Embryonic facial prominence (tissue), 1 donor: ENCODE measurements around the gene HHLA2.

ENCODE experiments used
- DNase-seq: peaks from one replicate; pipeline ENCODE4 v3.0.0-alpha.2; 2016; ENCODE audit errors: extremely low spot score

Gene HHLA2

DNA sequence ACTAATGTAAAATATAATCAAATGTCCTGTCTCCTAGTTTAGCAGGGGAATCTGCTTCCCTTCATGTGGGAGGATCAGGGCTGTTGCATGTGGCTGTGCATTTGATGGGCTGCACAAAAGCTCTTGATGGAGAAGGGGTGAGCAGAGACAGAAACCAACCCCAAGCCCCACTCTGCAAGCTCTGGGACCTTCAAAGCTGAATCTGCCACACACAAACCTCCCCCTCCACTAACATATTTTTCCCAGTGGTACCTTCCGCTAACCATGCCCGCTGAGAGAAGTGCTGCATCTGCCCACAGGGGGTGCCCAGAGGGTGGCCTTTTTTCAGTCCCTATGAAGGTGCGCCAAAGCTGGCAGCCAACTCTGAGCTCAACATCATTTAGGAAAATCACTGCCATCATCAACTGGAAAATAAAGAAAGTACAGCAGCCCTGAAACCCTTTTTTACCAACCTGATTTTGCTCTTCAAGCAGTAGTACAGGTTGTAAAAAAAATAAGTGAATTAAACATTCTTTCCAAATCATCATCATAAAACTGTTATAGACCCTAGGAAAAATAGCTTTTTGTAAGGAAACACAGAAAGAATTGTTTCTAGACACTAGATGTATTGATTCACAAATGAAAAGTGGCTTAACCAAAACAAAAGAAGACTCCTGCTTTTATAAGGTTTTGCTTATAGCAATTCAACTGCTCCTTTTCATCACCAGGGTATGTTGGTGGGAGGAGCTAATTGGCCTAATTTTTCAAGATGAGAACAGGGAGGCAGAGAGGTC lies 97.0 kb downstream of the HHLA2 start:
- DNase-seq, result no peak

DNA sequence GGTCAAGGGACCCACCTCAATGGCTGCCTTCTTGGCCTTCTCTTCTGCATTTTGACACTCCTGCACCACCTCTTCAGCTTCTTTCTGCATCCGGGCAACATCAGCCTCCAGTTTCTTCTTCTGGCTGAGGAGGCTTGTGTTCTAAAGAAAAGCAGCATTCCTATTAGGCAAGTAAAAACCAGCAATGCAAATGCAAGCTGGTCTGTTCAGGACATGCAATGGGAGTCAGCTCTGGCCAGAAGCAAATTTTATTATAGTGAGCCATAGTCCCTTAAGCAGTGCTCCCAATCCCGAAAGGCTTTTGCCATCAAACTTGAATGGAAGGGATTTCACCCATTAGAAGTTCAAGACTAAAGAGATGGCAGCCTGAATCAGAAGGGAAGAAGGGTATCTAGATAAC lies 97.7 kb downstream of the HHLA2 start:
- DNase-seq, result no peak

DNA sequence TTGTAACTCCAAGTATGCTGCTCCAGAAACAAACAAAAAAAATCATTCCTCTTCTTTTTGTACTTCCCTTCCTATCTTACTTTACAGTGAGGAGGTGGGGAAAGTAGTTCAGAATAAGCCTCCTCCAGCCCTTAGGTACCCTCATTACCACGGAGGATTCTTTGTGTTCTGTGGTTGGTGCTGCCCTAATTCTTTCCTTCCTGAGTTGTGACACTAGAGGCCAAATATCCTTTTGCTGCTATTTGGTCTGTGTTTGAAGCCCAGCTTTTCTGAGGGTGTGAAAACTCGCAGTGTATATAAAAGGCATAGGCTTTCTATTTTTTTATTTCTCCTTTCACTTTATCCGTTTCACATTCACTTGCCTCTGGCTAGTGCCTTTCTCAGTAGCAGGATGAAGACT lies 98.2 kb downstream of the HHLA2 start:
- DNase-seq, result no peak

DNA sequence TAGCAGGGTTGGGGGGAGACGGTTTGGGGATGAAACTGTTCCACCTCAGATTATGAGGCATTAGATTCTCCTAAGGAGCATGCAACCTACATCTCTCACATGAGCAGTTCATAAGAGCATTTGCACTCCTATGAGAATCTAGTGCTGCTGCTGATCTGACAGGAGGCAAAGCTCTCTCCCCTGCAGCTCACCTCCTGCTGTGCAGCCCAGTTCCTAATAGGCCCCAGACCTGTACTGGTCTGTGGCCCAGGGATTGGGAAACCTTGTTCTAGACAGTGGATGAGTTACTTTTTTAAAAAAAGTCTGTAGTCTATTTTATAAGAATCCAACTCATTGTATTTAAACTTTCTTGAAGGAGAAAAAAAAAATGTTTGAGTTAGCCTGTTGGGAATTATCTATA lies 100.0 kb downstream of the HHLA2 start:
- DNase-seq, result no peak

DNA sequence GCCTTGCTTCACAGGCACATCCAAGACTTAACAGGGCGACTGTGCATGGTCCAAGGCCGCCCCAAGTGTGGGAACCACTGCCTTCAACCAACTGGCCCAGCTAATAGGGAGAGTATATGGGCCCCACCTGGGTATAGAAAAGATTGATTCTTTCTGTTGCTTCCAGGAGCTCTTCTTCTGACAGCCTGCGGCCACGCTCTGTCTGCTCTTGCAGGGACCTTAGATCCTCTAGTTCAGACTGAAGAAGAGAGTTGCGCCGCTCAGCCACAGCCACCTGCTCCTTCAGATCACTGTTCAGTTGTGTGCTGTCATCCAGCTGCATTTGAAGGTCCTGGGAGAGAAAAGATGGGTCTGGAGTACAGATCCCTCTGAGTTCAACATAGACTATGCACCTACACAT lies 102.2 kb downstream of the HHLA2 start:
- no peak for DNase-seq

DNA sequence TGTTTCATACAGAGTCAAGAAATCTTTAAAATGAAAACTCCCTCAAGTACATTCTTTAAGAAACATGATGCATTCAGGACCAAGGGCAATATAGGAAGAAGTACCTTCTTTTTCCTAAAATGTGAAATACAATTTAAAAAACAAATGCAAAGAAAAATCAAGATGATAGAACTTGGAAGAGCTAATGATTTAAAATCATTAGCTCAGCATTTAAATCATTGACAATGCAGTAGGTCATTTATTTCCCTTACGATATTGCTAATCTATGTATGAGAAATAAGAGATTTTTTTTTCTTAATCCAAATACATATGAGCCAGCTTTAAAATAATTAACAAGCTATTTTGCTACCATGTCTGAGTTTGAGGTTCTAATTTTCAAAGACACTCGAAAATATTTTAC lies 105.5 kb downstream of the HHLA2 start:
- DNase-seq, result no peak

DNA sequence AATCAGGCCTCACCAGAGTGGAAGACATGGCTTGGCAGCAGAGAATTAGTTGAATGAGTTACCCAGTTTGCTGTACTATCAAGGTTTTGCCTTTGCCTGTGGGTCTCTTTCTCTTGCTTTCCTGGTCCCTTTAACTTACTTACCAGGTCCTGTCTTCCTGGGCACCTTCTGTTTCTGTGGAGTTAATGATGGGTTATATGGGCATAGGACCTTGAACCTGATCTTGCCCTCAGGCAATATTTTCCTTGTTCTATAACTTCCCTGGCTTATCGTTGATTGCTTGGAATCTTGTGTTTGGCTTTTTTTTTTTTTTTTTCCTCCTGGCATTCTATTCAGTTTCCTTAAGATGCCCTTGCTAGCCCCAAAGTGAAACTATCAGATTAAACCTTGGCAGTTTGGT lies 106.8 kb downstream of the HHLA2 start:
- no peak for DNase-seq

DNA sequence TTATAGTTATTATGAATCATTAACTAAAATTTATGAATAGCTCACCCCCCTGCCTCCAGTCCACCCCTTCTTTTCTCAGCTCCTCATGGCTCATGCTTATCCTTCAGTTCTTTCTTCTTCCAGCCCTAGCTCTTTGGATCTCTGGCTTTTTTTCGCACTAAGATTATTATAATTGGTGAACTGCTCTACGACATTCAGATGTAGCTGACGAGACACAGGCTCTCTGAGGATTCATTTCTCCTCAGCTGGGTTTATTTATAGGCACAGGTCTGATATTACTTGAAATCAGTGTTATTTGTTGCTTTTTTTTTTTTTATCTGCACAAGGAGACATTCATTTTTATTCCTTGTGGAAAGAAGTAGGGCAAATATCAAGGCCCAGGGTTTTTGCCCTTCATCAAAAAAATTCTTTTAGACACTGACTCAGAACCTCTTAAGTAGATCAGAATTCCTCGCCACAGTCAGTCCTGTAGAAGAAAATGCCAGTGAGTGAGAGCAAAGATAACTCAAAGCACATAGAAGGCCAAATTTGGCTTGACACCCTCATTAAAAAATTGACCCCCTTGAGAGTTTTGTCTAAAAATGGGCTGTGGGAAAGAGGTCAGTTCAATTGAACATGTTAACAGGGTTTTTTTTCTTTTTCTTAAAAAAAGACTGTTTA lies 107.5 kb downstream of the HHLA2 start:
- no peak for DNase-seq

DNA sequence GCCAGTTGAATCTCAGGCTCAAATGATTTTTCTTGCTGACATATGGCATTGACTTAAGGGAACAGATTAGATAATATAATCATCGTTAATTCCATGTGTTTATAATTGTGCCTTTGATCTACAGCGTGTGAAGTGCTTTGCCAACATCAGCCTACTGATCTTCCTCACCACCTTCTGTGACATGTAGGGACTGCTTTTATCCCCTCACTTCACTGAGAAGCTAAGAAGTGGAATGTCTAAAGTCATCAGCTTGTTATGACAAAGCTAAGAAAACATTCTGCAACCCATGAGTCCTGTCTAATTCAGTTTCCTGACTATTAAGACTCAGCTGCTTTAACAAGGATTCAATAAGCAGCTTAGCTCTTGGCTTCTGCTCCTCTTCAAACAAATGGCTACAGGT lies 108.0 kb downstream of the HHLA2 start:
- DNase-seq, result no peak

DNA sequence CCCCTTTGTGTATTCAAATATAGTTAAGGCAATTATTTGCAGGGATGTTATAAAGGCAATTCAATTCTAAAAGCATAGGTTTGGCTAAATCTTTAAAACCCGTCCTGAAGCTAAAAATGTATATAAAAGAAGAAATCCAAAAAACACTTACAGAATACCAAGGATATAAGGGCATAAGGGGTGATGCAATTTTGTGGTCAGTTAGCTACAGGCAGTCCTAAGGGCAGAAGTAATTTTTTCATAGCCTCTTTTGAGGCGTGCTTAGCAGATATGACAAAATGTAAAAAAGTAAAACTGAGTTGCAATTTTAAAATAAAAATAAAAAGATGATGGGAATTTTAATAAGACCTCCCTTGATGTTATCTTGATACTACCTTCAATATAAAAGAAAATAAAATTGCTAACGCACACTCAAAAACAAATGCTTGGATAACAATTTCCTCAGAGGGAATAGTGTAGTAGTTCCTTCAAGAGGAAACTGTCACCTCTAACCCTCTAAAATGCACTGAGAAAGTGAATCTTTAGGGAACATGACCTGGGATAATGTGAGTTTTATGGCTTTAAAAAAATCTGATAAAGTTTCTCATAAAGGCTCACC lies 109.8 kb downstream of the HHLA2 start:
- DNase-seq, result no peak

DNA sequence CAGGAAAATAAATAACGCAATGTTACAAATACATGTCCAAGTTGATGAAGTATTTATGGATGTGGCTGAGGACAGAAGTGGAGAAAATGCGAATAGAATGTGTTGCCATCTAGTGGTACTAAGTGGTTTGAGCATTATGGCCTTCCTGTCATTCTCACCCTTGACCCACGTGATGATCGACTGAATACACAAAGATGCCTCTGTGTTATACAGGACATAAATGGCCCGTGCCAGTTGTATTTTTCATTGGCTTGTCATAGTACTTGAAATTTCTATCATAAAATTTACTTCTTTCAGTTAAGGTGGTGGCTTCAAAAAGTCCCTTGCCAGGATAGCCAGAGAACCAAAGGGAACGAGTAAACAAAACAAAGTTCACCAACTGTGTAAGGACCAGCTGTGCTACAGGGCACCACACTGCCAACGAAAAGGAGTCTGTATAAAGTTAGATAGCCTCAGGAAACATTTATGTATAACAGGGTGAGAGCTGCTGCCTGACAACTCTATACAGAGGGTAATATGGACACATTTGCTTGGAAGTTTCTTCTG lies 110.4 kb downstream of the HHLA2 start:
- DNase-seq, result no peak

DNA sequence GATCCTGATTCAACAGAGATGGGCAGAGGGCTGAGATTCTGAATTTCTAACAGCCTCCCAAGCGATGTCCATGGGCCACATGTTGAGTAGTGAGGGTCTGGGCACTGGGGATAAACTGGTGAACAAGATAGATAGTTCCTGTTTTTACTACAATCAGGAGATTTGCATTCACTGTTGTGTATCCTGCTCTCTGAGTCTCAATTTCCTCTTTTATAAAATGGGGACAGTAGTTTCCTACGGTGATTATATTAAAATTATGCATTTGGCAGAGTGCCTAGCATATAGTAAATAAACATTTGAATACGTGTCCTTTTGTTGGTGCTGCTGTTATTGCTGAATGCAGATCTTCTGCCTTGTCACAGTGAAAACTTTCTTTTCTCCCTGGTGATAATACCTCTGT lies 111.5 kb downstream of the HHLA2 start:
- no peak for DNase-seq

DNA sequence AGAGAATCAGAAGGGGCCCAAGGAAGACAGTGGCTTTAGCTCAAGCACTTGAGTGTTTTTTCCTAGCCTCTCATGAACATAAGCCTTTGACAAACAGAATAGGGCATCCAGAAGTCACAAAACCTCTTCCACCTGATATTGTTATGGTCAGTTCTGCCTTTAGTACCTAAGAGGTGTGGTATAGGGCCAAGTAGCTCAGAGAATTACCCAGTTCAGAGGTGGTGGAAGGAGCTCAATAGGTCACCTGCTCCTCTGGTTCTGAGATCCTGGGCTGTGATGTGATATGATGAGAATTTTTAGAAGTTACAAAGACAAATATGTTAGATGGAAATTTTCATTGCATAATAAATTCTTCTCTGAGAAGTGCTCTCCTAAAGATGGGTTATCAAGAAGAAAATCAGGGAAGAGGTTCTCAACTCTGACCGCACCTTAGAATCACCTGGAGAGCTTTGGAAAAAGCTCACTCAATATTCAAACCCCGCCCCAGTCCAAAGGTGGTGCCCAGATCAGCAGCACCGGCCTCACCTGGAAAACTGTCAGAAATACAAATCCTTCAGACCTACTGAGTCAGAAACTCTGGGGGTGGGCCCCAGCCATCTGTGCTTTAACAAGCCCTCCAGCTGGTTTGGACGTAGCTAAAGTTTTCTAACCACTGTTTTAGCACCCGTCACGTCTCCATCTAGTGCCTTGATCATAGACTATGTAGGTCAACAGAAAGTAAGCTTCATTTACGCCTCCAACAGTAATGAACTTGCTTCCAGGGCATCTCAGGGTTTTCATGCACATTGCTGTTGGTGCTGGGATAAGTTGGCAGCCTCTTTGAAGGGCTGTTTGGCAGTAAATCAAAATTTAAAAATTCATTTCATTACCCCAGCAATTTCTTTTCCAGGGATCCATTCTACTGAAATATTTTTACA lies 112.8 kb downstream of the HHLA2 start:
- DNase-seq, result no peak

DNA sequence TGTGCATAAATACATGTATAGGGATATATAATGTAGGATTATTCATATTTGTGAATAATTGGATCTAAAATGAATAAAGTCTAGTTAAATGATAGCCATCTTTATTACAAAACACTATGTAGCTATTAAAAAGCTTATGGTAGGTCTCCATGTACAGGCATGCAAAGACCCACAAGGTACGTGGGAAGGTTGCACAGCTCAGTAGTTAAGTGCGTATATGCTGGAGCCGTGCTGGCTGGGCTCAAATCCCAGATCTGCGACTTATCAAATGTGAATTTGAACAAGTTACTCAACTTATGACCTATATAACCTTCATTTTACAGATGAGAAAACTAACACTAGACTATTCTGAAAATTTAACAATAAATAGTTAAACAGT lies 113.4 kb downstream of the HHLA2 start:
- no peak for DNase-seq

DNA sequence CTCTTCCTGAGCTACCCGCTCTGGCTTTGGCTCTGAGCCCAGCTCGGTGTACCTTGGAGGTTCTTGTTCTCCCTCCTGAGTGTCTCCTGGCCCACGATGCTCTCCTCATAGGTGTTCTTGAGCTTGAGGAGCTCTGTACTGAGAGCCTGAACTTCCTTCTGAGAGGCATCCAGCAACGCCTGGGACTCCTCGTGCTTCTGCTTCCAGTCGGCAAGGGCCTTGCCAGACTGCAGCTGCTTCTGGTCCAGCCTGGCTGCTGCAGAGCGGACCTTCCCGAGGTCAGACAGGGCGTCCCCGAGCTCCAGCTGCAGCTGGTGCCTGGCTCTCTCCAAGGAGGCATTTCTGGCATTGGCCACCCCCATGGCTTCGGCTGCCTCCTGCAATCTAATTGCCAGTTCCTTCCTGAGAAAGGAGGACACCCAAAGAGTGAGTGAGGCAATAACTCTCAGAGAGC lies 114.2 kb downstream of the HHLA2 start:
- no peak for DNase-seq

DNA sequence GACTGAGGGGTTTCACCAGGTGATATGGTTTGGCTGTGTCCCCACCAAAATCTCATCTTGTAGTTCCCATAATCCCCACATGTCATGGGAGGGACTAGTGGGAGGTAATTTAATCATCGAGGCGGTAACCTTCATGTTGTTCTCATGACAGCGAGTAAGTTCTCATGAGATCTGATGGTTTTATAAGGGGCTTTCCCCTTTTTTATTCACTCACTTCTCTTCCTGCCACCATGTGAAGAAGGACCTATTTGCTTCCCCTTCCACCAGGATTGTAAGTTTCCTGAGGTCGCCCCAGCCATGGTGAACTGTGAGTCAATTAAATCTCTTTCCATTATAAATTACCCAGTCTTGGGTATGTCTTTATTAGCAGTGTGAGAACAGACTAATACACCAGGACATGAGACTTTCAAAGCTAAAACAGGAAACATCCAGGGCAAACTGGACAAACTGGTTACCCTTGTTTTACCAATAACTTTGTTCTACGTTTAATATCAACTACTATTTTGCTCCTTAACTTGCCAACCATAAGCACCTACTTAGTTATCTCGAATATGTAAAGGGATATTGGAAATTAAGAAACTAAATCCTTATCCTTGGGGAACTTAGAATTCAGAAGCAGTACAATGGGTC lies 115.9 kb downstream of the HHLA2 start:
- DNase-seq, result no peak

DNA sequence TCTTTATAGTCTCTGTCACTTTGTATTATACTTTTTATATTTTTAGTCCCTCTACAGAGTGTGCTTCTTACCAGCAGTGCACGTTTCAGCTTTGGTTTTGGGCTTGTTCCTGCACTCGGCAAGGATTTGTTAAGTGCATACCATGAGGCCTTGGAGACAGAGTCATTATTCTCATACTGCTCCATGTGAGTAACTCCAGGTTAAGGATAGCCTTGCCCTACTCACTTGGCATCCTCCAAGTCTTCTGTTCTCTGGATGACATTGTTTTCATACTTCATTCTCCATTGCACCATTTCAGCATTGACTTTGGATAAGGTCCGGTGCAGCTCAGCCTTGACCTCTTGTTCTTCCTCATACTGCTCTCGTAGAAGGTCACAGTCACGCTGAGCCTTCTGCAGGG lies 117.7 kb downstream of the HHLA2 start:
- no peak for DNase-seq

DNA sequence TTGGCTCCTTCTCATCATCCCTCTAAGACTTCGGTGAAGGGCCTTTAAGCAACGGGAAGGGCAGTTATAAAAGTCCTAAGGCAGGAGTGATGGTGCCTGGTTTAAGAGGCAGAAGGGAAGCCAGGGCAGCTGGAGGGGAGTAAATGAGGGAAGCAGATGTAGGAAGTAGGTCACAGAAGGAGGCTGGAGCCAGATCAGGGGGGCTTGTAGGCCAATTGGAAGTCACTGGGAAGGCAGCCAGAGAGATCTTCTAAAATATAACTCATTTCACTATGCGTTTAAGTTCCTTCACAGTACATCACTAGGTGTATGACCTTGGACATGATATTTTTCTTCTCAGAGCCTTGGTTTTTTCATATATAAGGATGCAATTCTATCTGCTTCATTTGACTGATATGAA lies 119.3 kb downstream of the HHLA2 start:
- DNase-seq, result no peak

DNA sequence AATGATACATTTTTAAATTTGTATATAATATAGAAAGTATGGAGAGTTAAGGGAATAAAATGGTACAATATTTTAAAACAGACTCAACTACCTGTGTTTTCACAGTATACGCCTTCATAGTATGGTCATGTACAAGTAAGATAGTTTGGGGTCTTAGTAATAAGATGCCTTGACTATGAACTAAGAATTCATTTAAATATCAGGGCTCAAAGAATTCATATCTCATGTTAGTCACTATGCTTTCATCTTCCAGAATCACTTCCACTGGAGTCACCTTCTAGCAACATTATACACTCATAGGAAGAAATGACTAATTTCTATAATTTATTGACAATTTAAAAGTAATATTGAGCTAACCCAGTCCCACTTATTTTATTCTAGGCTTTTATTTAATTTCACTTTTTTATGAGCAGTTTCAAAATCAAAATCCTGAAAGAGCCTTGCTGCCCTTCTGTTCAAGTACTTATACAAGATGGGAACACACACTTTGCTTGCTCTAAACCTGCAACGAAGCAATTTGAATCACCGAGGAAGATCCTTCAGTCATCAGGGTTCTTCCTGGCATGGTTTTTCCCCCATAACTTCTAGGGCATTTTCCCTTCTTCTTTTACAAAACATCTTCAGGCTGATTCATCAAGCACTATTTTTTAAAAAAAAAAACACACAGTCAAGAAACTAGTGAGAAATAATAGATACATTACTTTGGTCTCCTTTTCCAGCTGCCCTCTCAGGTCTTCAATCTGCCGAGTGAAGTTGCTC lies 119.9 kb downstream of the HHLA2 start:
- no peak for DNase-seq

DNA sequence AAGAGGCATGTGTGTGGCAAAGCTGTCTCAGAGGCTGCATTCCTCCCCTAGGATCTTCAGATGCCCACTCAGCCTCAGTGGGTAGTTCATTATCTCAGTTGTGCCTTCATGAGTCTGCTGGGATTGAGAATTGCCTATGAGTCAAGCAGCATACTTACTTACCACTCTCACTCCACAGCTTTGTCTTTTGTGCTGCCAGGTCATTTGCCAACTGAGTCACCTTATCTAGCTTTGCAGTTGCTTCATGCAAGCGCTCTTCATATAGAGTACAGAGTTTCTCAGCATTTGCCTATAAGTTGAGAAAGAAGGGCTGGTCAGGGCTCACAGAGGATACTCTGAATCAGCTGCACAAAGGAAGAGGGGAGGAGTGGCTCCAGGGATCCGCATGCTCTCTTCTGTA lies 124.6 kb downstream of the HHLA2 start:
- DNase-seq, result no peak
